GM12878 (cell line): ENCODE measurements around the gene POLD1. TPM values are rescaled to one million over a fixed set of nuclear protein-coding genes. Genes with fewer than 3 reads are reported as not detected.

ENCODE experiments used
- ATAC-seq: fragments of 200-7000 bp; cut with Tn5 transposase; 3 replicates; pipeline ENCODE4 v1.9.1; 2020; ENCODE audit warnings: mild to moderate bottlenecking, moderate library complexity
- BruUV-seq: library from RNA; stranded (reverse); fragments of 400-500 nt; replicated peaks from 2 replicates; lab custom pipeline; 2021; lab: Mats Ljungman, UMichigan
- CTCF ChIA-PET: fragments of 300-600 bp; sonication (Branson Sonifier 250); formaldehyde crosslinking; extraction: SDS; loops from one replicate; lab custom pipeline; 2021; ENCODE audit warnings: inconsistent platforms; lab: Yijun Ruan, JAX
- POLR2A ChIA-PET: fragments of 350-600 bp; formaldehyde crosslinking; extraction: SDS; loops from one replicate; lab custom pipeline; 2021; ENCODE audit warnings: inconsistent platforms; lab: Charles Lee
- RAD21 ChIA-PET: fragments of 300-600 bp; sonication (Branson Sonifier 250); formaldehyde crosslinking; loops from one replicate; lab custom pipeline; 2023; ENCODE audit warnings: antibody characterized with exemption; ENCODE audit not compliant: unreplicated experiment; lab: Charles Lee
- SMC1A ChIA-PET: fragments of 300-600 bp; sonication (Branson Sonifier 250); formaldehyde crosslinking; loops from one replicate; lab custom pipeline; 2023; ENCODE audit not compliant: unreplicated experiment, uncharacterized antibody; lab: Charles Lee
- DNase-seq: peaks from one replicate; pipeline ENCODE4 v3.0.0-alpha.2; 2011; ENCODE audit warnings: low read depth, low spot score
- FAIRE-seq: peaks from 3 replicates; lab custom pipeline; 2011; peaks lifted over from hg19 to GRCh38; lab: Jason Lieb, UNC
- H2AFZ ChIP-seq: 2 replicates; pipeline ENCODE4 v1.6.0; 2011; ENCODE audit warnings: low read depth, low read length, control low read depth; ENCODE audit not compliant: control insufficient read depth
- H3K27ac ChIP-seq: 2 replicates; pipeline ENCODE4 v1.5.1; 2011; ENCODE audit warnings: control low read depth; ENCODE audit not compliant: control insufficient read depth, insufficient read depth
- H3K27me3 ChIP-seq, 2 experiments: replicated peaks in 1 of 2; 2 replicates each; pipeline versions ENCODE4 v1.6.0 to v1.6.1; 2011; ENCODE audit warnings: low read length in 1 of 2; ENCODE audit not compliant: control insufficient read depth in 2 of 2, insufficient read depth in 2 of 2
- H3K36me3 ChIP-seq, 2 experiments: 2 replicates each; pipeline ENCODE4 v1.5.1; 2011; ENCODE audit warnings: low read length in 1 of 2; ENCODE audit not compliant: control insufficient read depth in 2 of 2, insufficient read depth in 2 of 2
- H3K4me1 ChIP-seq: 2 replicates; pipeline ENCODE4 v1.6.1; 2011; ENCODE audit warnings: mild to moderate bottlenecking, low read length, moderate library complexity, mixed read lengths; ENCODE audit not compliant: control insufficient read depth, insufficient read depth
- H3K4me2 ChIP-seq: 2 replicates; pipeline ENCODE4 v1.6.0; 2011; ENCODE audit warnings: control low read depth; ENCODE audit not compliant: control insufficient read depth, insufficient read depth
- H3K4me3 ChIP-seq: fragments of 200-600 bp; sonication (generic); 2 replicates; pipeline ENCODE4 v1.5.1; 2016
- H3K79me2 ChIP-seq: 2 replicates; pipeline ENCODE4 v1.6.0; 2011; ENCODE audit warnings: low read length; ENCODE audit not compliant: control insufficient read depth, insufficient read depth
- H3K9ac ChIP-seq: 2 replicates; pipeline ENCODE4 v1.8.0; 2011; ENCODE audit warnings: low read length, control low read depth, mixed read lengths; ENCODE audit not compliant: control insufficient read depth, insufficient read depth
- H3K9me3 ChIP-seq: replicated peaks from 3 replicates; pipeline ENCODE4 v1.5.1; 2011; ENCODE audit warnings: mild to moderate bottlenecking, low read length; ENCODE audit not compliant: control insufficient read depth, insufficient read depth
- H4K20me1 ChIP-seq: 2 replicates; pipeline ENCODE4 v1.6.0; 2011; ENCODE audit not compliant: control insufficient read depth, insufficient read depth
- EED ChIP-seq: sonication (generic); IDR thresholded peaks from 2 replicates; pipeline ENCODE4 v1.6.1; 2016; ENCODE audit warnings: antibody characterized with exemption, low read depth
- MTA3 ChIP-seq: IDR thresholded peaks from 2 replicates; pipeline ENCODE4 v1.6.1; 2012; ENCODE audit warnings: low read length, inconsistent platforms, borderline replicate concordance
- SUPT20H ChIP-seq: IDR thresholded peaks from 2 replicates; pipeline ENCODE4 v1.6.1; 2011; ENCODE audit warnings: low read depth, mild to moderate bottlenecking, low read length, moderate library complexity, borderline replicate concordance; ENCODE audit not compliant: control insufficient read depth
- TBL1XR1 ChIP-seq: IDR thresholded peaks from 2 replicates; pipeline ENCODE4 v1.6.1; 2012; ENCODE audit warnings: low read depth, low read length, improper control_type of control experiment
- YY1 ChIP-seq: IDR thresholded peaks from 2 replicates; pipeline ENCODE4 v1.6.1; 2011; ENCODE audit warnings: low read depth, mild to moderate bottlenecking, low read length
- WGBS: methylation state at CpG from one replicate; pipeline ENCODE4 v1.1.6; 2016; ENCODE audit warnings: low lambda C conversion rate; ENCODE audit not compliant: insufficient replicate concordance, insufficient coverage; ENCODE audit errors: missing lambda C conversion rate; 5-methylcytosine and 5-hydroxymethylcytosine counted together
- in situ Hi-C: fragments of 300-500 bp; cut with MboI; formaldehyde crosslinking; loops from 9 replicates; pipeline ENCODE4 v1.14.3; 2018; ENCODE audit warnings: mixed read lengths
- intact Hi-C: fragments of 100-400 bp; cut with micrococcal nuclease; formaldehyde crosslinking; loops from one replicate; pipeline ENCODE4 v1.14.2; 2022; ENCODE audit not compliant: unreplicated experiment
- polyA plus RNA-seq, 11 experiments: library from polyadenylated mRNA; depleted of rRNA in 4 of 11; unstranded in 6 of 11; stranded (reverse) in 5 of 11; fragments of >200 nt; fragmentation: Nextera tagmentation in 4 of 11; fragmentation: Illumina TruSeq in 1 of 11; extraction: Ambion mirVana in 4 of 11; extraction: Trizol in 1 of 11; gene quantifications; 1 replicate in 1 of 11; 2 replicates in 10 of 11; pipeline versions ENCODE4 v1.2.1 to v1.2.3, GENCODE V29; 2011 to 2016; ENCODE audit warnings: inconsistent platforms in 2 of 11, missing spikeins in 2 of 11, low read depth in 1 of 11
- total RNA-seq, 4 experiments: library from RNA; depleted of rRNA in 3 of 4; stranded (reverse); fragments of >200 nt in 3 of 4; fragmentation: Illumina TruSeq in 1 of 4; extraction: Trizol in 1 of 4; gene quantifications; 2 replicates each; pipeline versions ENCODE4 v1.2.1 to v1.2.3, GENCODE V29; 2013 to 2021
- TF ChIP-seq, protein P1 (sequence below): IDR thresholded peaks from 2 replicates; pipeline ENCODE4 v1.6.1; 2012; ENCODE audit warnings: low read depth, low read length, improper control_type of control experiment
- TF ChIP-seq, protein P2 (sequence below), 3 experiments: IDR thresholded peaks in 2 of 3; conservative IDR thresholded peaks in 1 of 3; 2 replicates each; pipeline ENCODE4 v1.5.1; 2011; ENCODE audit warnings: low read depth in 3 of 3, low read length in 3 of 3, mild to moderate bottlenecking in 3 of 3, control low read depth in 2 of 3, moderate library complexity in 2 of 3, inconsistent platforms in 1 of 3, mixed read lengths in 1 of 3; ENCODE audit not compliant: control insufficient read depth in 2 of 3, insufficient read depth in 1 of 3; ENCODE audit errors: extremely low read depth in 1 of 3

The POLD1 gene
- total and polyA plus RNA-seq, 10 of the 15 experiments (the other 5 are each of a cell fraction or from before 2014, with no cell fraction given), result 0.76 to 165 (median 63.4) TPM

DNA sequence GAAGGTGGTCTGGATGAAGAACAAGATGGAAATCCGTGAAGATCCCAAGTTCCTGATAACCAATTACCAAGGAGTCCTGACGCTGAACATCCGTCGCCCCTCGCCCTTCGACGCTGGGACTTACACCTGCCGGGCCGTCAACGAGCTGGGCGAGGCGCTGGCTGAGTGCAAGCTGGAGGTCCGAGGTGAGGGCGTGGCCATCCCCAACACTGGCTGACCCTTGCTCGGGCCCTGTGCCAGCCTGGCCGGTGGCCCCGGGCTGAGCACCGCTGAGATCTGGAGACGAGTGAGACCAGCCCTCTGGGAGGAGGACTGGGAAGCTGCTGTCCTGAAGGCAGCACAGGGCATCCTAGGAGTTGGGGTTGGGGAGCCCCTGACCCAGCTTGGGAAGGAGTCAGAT is 80.2 kb downstream of the POLD1 start (continued):
- TF ChIP-seq EED, result no peak

DNA sequence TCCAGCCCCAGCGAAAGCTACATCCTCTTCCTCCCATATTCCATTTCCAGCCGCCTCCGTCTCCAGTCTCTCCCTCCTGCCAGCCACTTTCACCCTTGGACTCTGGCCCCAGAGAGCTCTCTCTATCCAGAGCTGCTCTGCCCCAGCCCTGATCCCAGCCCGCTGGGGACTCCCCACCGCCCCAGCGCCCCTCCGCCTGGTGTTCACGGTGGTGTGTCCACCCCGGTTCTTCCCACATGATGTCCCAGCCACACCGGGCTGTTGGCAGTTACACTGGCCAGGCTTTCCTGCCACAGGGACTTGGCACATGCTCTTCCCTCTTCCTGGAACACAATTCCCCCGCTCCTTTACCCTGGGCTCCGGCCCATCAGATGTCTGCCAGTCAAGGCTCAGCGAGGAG is 80.9 kb downstream of the POLD1 start:
- Histone ChIP-seq H3K79me2 (no peaks in the 10 kb centered on the region), H3K4me2 (no peak overlapping the region), H3K9me3 (no peaks in the 10 kb centered on the region), H3K4me3 (no peak overlapping the region), H3K36me3 (no peaks in the 10 kb centered on the region), H3K27me3 (no peaks in the 10 kb centered on the region), H4K20me1 (no peaks in the 10 kb centered on the region), H3K4me1 (peaks cover 15% of the 10 kb centered on the region), H2AFZ (no peak overlapping the region), H3K9ac (no peak overlapping the region), H3K27ac (no peak overlapping the region)
- ChIA-PET SMC1A (no interaction called here), RAD21 (interaction anchor here (1.3 kb wide), 1 partner anchor 108 kb away, joined by 3 read pairs; no protein-coding TSS in a partner anchor), POLR2A (no interaction called here), CTCF (interaction anchor here (0.8 to 1.7 kb wide), 3 partner anchors 14 to 108 kb away, joined by 3 to 5 read pairs (median 3); partner anchors contain the start of gene JOSD2)
- 72% methylated on average over 11 of the region's 13 CpGs for WGBS
- intact Hi-C loops, result no loop called here
- in situ Hi-C loops, result loop anchor here (5.0 kb wide), 1 partner anchor 98 kb away; the partner anchor contains the start of gene NAPSA
- TF ChIP-seq, protein P1, sequence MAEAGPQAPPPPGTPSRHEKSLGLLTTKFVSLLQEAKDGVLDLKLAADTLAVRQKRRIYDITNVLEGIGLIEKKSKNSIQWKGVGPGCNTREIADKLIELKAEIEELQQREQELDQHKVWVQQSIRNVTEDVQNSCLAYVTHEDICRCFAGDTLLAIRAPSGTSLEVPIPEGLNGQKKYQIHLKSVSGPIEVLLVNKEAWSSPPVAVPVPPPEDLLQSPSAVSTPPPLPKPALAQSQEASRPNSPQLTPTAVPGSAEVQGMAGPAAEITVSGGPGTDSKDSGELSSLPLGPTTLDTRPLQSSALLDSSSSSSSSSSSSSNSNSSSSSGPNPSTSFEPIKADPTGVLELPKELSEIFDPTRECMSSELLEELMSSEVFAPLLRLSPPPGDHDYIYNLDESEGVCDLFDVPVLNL, result no peak
- no peak for TF ChIP-seq MTA3
- no peak for TF ChIP-seq SUPT20H
- TF ChIP-seq YY1, result no peak
- no peak for TF ChIP-seq TBL1XR1
- TF ChIP-seq, protein P2, sequence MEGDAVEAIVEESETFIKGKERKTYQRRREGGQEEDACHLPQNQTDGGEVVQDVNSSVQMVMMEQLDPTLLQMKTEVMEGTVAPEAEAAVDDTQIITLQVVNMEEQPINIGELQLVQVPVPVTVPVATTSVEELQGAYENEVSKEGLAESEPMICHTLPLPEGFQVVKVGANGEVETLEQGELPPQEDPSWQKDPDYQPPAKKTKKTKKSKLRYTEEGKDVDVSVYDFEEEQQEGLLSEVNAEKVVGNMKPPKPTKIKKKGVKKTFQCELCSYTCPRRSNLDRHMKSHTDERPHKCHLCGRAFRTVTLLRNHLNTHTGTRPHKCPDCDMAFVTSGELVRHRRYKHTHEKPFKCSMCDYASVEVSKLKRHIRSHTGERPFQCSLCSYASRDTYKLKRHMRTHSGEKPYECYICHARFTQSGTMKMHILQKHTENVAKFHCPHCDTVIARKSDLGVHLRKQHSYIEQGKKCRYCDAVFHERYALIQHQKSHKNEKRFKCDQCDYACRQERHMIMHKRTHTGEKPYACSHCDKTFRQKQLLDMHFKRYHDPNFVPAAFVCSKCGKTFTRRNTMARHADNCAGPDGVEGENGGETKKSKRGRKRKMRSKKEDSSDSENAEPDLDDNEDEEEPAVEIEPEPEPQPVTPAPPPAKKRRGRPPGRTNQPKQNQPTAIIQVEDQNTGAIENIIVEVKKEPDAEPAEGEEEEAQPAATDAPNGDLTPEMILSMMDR (IDR thresholded peaks at IDR 0.05 in 2 of 3, conservative IDR thresholded peaks at IDR 0.05 in 1 of 3; ENCODE audit: control insufficient read depth in 2 of 3, extremely low read depth in 1 of 3, insufficient read depth in 1 of 3, low read depth in 3 of 3, low read length in 3 of 3), result no peak
- BruUV-seq, result no TSS peak
- ATAC-seq (no peak), DNase-seq (no peak), FAIRE-seq (no peak)
